T-helper 2 cell (primary cell): ENCODE data around the gene PCSK9.

ENCODE experiments used
- DNase-seq, 5 experiments: peaks; one replicate each; pipeline versions ENCODE4 v3.0.0 to v3.0.0-alpha.2; 2012 to 2022

Gene PCSK9

DNA sequence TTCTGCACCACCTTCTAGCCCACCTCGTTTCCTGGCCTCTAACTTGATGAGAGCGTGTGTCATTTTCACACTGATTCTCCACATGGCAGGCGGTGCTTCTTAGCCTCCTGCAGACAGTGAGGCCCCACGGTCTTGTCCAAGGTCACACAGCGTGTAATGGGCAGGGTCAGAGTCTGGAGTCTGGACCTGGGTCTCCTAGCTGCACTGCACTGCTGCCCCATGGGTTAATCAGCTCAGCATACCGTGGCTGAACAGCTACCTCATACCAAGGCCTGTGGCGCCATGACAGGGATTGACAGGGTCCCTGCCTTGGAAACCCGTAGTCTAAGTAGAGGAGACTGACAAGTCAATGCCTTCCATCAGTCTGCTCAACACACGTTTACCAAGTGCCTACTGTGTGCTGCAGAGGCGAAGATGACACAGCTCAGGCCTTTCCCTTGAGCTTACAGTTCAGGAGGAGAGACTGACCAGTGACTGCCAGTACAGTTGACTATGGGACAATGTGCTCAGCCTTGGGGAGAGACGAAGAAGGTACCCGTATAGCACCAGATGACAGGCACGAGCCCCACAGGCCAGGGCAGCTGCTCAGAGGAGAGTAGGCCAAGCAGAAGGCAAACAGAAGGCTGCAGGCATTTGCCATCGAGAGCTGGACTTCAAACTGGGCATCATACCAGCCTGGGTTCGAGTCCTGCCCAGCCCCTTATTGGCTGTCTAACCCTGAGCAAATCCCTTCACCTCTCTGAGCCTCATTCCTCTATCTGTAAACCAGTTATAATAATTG, 5.5 kb downstream of the PCSK9 start:
- DNase-seq, result no peak

GRCh38 chr1:55045430-55045829, 6.1 kb downstream of the PCSK9 start:
- no peak for DNase-seq

DNA sequence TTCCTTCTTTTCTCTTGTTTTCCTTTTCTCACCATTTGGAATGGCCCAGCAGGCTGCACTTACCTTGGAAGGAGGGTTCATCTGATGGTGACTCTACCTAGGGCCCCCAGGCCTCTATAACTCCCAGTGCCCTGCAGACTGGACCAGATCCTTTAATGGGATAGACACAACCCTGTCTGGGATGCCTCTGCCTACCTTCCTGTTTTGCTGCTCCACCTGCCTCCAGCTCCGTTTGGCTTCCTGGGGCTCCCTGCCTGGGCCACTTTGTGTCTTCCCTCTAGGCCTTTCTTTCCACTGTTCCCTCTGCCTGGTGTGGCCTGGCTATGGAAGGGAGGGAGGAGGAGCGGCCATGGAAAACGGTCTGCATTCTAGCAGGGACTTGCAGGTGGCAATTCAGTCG, 7.5 kb downstream of the PCSK9 start:
- no peak for DNase-seq

DNA sequence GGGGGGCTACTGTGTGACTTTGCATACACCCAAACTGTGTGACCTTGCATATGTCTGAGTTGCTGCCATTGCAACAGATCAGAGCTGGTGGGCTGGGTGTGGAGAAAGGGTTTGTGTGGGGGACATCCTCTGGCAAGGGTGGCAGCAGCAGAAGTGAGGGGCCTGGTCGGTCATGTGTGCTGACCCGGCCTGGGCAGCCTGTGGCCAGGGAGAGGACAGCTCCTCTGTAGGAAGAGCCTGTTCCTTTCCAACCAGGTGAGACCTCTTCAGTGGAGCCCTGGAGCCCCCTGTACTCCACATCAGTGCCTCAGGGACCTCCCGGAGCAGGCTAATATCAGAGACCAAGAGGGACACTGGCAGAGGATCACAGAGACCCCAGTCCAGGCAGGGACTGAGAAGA, 8.3 kb downstream of the PCSK9 start:
- DNase-seq, result no peak

DNA sequence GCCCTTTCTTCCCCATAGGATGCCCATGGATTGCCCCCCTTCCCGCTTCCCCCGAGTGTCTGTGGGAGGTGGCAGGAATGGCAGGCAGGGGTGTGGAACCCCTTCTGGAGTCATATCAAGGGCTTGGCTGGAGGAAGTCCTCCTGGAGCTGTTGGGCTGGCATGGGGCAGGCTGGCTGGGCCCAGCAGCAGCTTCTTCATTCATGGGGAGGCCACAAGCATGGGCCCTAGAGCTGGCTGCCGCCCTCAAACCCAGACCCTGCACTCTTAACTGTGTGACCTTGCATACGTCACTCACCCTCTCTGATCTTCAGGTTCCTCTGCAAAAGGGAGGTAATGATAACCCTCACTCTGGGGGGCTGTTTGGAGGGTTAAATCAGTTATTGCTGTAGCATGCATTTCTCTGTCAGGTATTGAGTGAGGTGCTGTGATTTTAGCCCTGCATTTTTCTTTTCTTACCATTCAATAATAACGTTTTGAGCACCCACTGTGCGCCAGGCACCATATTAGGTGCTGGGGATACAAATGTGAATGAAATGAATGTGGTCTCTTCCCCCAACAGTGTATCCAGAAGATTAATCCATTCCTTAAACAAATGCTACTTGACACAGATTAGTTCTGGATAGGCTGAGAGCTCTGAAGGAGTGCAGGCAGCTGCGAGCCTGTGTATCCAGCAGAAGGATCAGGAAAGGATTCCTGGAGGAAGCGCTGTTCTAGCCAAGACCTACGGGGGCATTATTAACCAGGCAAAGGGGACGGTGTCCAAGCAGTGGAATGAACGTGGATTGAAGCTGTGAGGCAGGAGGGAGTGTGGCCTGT, 9.3 kb downstream of the PCSK9 start:
- DNase-seq, result no peak

GRCh38 chr1:55049271-55049913, 10.0 kb downstream of the PCSK9 start:
- DNase-seq, result no peak

- DNase-seq, result no peak
Observed at GRCh38 chr1:55049914-55050278, 10.5 kb downstream of the PCSK9 start.

DNA sequence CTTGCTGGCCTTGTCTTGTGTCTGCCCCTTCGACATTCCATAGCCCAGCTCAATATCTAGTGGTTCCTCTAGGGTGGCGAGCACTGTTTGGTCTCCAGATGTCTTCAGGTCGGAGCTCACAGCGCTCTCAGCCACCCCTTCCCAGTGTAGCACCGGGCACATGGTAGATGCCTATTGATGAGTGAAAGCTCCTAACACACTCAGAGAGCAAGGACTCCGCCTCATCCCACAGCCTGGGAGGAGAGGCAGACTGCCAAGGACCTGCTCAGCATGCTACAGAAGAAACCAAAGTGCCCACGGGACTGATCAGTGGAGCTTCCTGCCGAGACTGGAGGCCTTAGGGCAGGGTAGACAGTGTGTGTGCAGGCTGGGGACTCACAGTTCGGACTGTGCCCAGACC, 10.9 kb downstream of the PCSK9 start:
- DNase-seq, result no peak

DNA sequence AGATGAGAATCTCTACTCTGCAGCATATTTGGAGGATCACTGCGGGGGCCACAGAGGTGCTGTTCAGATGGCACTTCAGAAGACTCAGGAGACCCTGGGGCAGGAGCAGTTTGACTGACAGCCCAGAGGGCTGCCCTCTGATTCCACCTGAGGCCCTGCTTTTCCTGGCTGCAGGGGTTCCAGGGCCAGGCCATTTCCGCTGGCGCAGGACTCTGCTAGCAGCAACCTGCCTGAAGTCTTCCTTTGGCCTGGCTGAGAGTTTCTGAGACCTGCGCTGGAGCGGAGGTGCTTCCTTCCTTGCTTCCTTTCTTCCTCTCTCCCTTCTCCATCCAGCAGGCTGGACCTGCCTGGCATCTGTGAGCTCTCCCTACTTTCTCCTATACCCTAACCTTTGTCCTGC, 11.8 kb downstream of the PCSK9 start:
- DNase-seq, result no peak

- no peak for DNase-seq
Observed at GRCh38 chr1:55051621-55052020, 12.3 kb downstream of the PCSK9 start.

DNA sequence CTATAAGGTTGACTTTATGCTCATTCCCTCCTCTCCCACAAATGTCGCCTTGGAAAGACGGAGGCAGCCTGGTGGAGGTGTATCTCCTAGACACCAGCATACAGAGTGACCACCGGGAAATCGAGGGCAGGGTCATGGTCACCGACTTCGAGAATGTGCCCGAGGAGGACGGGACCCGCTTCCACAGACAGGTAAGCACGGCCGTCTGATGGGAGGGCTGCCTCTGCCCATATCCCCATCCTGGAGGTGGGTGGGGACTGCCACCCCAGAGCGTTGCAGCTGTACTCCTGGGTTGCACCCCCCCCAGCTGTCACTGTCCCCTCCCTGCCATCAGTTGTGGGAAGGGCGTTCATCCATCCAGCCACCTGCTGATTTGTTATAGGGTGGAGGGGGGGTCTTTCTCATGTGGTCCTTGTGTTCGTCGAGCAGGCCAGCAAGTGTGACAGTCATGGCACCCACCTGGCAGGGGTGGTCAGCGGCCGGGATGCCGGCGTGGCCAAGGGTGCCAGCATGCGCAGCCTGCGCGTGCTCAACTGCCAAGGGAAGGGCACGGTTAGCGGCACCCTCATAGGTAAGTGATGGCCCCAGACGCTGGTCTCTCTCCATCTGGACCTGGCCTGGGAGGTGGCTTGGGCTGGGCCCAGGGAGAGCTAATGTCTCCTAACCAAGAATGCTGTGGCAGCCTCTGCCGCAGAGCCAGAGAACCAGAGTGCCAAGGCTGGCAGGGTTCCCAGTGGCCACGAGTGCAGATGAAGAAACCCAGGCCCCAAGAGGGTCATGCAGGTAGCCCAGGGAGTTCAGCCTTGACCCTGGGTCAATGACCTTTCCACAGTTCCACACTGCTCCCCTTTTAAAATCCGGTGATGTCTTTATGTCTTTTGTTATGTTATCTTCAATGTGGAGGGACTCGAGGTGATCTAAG, 13.1 kb downstream of the PCSK9 start:
- DNase-seq, result no peak

DNA sequence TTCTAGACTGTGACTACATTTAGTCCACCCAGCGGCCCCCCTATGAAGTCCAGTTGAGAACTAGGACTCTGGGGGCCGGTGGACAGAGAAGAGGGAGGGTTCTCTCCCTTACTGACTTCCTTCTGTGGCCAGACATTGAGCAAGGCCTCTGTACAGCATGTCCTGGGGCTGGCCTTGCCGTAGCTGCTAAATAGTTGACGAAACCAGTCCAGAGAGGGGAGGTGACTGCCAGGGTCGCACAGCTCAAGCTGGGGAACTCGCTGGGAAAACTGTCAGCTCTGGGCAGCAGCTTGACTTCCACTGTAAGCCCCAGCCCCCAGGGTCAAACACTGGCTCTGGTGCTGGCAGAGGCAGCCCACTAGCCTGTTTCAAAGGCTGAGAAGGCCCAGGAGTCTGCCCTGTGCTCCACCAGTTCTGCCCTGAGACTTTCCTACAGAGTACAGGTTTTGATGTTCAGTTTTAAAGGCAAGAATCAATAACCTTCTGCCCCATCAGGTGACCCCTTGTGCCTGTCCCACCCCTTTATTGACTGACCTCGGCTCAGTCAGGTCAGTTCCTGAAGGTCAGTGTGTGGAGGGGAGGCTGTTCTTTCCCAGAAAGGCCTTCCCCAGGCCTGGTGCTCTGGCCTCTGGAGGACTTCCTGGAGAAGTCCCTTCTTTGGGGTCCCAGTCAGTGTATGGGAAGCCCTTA, 14.1 kb downstream of the PCSK9 start:
- no peak for DNase-seq

GRCh38 chr1:55054396-55054795, 15.0 kb downstream of the PCSK9 start:
- no peak for DNase-seq

DNA sequence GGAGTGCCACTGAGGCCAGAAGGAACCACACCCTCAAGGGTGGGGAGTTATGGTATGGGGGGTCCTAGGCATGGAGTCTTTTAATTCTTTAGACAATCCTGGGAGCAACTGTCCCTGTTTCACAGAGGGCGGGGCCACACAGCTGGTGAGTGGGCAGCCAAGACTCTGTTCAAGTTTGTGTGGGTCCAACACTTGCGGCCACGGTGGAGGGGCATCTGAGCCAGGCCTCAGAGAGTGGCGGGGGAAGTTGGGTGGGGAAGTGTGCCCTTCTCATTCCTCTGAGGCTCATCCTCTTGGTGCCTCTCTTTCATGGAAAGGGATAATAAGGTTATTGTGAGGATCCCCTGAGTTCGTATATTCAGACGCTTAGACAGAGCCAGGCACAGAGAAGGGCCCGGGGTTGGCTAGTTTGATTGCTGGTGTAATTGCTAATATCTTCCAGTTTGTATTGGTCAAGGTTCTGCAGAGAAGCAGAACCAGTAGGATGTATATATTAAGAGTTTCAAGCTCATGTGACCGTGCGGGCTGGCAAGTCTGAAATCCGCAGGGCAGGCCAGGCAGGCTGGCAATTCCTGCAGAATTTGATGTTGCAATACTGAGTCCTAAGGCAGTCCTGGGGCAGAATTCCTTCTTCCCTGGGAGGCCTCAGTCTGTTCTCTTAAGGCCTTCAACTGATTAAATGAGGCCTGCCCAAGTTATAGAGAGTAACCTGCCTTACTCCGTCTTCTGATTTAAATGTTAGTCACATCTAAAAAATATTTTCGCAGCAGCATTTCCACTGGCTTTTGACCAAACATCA, 15.9 kb downstream of the PCSK9 start:
- no peak for DNase-seq

DNA sequence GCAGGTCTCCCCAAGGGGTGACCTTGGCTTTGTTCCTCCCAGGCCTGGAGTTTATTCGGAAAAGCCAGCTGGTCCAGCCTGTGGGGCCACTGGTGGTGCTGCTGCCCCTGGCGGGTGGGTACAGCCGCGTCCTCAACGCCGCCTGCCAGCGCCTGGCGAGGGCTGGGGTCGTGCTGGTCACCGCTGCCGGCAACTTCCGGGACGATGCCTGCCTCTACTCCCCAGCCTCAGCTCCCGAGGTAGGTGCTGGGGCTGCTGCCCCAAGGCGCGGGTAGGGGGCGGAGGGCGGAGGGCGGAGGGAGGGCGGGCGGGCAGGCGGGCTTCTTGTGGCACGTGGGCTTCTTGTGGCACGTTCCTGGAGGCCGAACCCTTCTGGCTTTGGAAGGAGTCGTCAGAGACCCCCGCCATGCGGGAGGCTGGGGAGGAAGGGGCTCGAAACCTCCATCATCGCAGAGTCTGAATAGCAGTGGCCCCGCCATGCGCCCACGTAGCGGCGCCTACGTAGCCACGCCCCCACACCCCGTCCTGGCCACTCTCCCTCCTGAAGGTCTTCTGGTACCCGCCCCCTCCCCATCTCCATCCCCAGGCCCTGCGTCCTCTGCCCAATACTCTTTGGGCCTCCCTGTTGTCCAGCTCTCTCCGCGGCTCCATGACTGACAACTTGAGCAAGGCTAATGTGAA, 16.7 kb downstream of the PCSK9 start:
- DNase-seq, result no peak

- DNase-seq, result no peak
Observed at GRCh38 chr1:55056632-55056992, 17.3 kb downstream of the PCSK9 start.

GRCh38 chr1:55057270-55057955, 18.1 kb downstream of the PCSK9 start:
- no peak for DNase-seq

DNA sequence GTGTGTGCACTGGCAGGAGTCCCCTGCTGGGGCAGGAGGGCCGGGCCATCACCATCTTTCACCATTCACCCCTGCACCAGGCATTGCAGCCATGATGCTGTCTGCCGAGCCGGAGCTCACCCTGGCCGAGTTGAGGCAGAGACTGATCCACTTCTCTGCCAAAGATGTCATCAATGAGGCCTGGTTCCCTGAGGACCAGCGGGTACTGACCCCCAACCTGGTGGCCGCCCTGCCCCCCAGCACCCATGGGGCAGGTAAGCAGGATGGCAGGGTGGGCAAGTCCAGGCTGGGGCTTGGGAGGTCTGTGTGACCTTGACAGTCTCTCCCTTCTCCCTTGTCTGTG, 18.6 kb downstream of the PCSK9 start:
- DNase-seq, result no peak

GRCh38 chr1:55059302-55060132, 20.2 kb downstream of the PCSK9 start:
- DNase-seq, result no peak
